ENCODE results near the gene SMAD5. TPM values are rescaled to one million over a fixed set of nuclear protein-coding genes. Genes with fewer than 3 reads are reported as not detected.

Gene SMAD5
- total and polyA plus RNA-seq, 2 of the 13 experiments (the other 11 are each of a cell fraction or from before 2014, with no cell fraction given), result 27.2 to 48.5 TPM

DNA sequence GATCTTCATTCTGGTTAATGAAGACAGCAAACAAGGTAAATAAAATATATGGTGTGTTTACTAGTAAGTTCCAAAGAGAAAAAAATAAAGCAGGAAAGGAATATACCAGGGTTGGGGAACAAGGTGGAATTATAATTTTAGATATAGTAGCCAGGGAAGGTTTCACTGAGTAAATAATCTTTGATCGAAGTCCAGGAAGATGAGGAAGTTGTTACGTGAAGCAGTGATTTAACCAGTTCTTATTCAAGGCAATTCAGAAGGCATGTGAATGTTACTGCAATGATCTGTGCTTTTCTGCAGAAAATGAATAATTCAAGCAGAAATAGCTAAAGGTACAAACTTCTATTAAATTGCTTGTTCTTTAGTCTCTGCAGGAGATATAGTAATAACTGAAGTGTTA lies 54.2 kb downstream of the SMAD5 start:
- in situ Hi-C loops (cut with HindIII; ENCODE audit: extremely low pct_ligation_motif_present, low pct_unique_long_range_greater_than_20kb), result no loop called here
- CTCF ChIA-PET (ENCODE audit: low intra/inter-chr PET ratio, low total read pairs), result no interaction called here

DNA sequence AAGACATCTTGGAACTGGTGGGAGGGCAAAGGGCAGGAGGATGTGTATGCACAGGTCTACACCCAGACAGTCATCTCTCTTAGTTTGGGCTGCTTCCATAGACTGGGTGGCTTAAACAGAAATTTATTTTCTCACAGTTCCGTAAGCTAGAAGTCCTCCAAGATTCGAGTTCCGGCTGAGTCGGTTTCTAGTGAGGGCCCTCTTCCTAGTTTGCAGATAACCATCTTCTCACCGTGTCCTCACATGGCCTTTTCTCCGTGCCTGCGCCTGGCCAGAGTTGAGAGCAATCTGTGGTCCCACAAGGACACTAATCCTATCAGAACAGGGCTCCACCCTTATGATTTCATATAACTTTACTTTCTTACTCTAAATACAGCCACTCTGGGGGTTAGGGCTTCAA lies 56.2 kb downstream of the SMAD5 start:
- ATAC-seq, result no peak
- WGBS (ENCODE audit: low lambda C conversion rate), result 98% methylated on average over 7 of the region's 7 CpGs
- TF ChIP-seq ZNF646 (CRISPR knock-in tag; IDR thresholded peaks at IDR 0.05), result no peak
- no peak for TF ChIP-seq DNMT1 (CRISPR knock-in tag; IDR thresholded peaks at IDR 0.05)
- no peak for TF ChIP-seq CCDC6 (CRISPR knock-in tag; IDR thresholded peaks at IDR 0.05)
- TF ChIP-seq, protein P1, sequence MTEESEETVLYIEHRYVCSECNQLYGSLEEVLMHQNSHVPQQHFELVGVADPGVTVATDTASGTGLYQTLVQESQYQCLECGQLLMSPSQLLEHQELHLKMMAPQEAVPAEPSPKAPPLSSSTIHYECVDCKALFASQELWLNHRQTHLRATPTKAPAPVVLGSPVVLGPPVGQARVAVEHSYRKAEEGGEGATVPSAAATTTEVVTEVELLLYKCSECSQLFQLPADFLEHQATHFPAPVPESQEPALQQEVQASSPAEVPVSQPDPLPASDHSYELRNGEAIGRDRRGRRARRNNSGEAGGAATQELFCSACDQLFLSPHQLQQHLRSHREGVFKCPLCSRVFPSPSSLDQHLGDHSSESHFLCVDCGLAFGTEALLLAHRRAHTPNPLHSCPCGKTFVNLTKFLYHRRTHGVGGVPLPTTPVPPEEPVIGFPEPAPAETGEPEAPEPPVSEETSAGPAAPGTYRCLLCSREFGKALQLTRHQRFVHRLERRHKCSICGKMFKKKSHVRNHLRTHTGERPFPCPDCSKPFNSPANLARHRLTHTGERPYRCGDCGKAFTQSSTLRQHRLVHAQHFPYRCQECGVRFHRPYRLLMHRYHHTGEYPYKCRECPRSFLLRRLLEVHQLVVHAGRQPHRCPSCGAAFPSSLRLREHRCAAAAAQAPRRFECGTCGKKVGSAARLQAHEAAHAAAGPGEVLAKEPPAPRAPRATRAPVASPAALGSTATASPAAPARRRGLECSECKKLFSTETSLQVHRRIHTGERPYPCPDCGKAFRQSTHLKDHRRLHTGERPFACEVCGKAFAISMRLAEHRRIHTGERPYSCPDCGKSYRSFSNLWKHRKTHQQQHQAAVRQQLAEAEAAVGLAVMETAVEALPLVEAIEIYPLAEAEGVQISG (CRISPR knock-in tag; IDR thresholded peaks at IDR 0.05), result no peak

More for the DNA sequence above, 54.2 kb downstream of the SMAD5 start:
- Histone ChIP-seq H3K9me3 (ENCODE audit: low read length) (no peaks in the 10 kb centered on the region), H3K4me1 (ENCODE audit: insufficient read depth, low read length) (peaks cover 29% of the 10 kb centered on the region), H3K9ac (ENCODE audit: insufficient read depth, low read depth, low read length) (no peak overlapping the region), H3K36me3 (replicated peaks in 1 of 2; ENCODE audit: control insufficient read depth in 1 of 2, insufficient read depth in 2 of 2, low read length in 2 of 2) (peaks cover 0 to 3% of the 10 kb centered on the region in 2 experiments; a peak in 2 of 5 replicates), H3K4me2 (ENCODE audit: low read depth, low read length) (no peak overlapping the region), H3K27me3 (ENCODE audit: control insufficient read depth in 1 of 2, insufficient read depth in 2 of 2, low read length in 2 of 2) (no peaks in the 10 kb centered on the region), H3K27ac (ENCODE audit: extremely low read length, insufficient read depth, low read length) (no peak overlapping the region), H2AFZ (ENCODE audit: low read length) (no peak overlapping the region), H4K20me1 (ENCODE audit: insufficient read depth, low read length) (no peaks in the 10 kb centered on the region), H3K4me3 (replicated peaks in 1 of 3; ENCODE audit: insufficient read depth in 1 of 3, low read depth in 2 of 3, low read length in 3 of 3) (no peak overlapping the region), H3K79me2 (ENCODE audit: insufficient read depth, low read length) (no peaks in the 10 kb centered on the region)
- intact Hi-C loops (cut with micrococcal nuclease; ENCODE audit: unreplicated experiment), result no loop called here
- BruUV-seq (replicated peaks), result no TSS peak
- no peak for ATAC-seq
- no peak for FAIRE-seq
- TF ChIP-seq FLYWCH1 (CRISPR knock-in tag; IDR thresholded peaks at IDR 0.05), result no peak
- no peak for DNase-seq (ENCODE audit: low spot score)
- 92% methylated on average over 2 of the region's 2 CpGs for WGBS (ENCODE audit: low lambda C conversion rate)
- POLR2A ChIA-PET, result no interaction called here

More for the DNA sequence above, 56.2 kb downstream of the SMAD5 start:
- Histone ChIP-seq H3K9ac (ENCODE audit: insufficient read depth, low read depth, low read length) (no peak overlapping the region), H3K4me1 (ENCODE audit: insufficient read depth, low read length) (peaks cover 37% of the 10 kb centered on the region), H3K27me3 (ENCODE audit: control insufficient read depth in 1 of 2, insufficient read depth in 2 of 2, low read length in 2 of 2) (peaks cover 0 to 6% of the 10 kb centered on the region in 2 experiments; a peak in 2 of 5 replicates), H3K79me2 (ENCODE audit: insufficient read depth, low read length) (no peaks in the 10 kb centered on the region), H3K36me3 (replicated peaks in 1 of 2; ENCODE audit: control insufficient read depth in 1 of 2, insufficient read depth in 2 of 2, low read length in 2 of 2) (peaks cover 0 to 3% of the 10 kb centered on the region in 2 experiments; a peak in 2 of 5 replicates), H4K20me1 (ENCODE audit: insufficient read depth, low read length) (no peaks in the 10 kb centered on the region), H3K4me3 (replicated peaks in 1 of 3; ENCODE audit: insufficient read depth in 1 of 3, low read depth in 2 of 3, low read length in 3 of 3) (no peak overlapping the region), H2AFZ (ENCODE audit: low read length) (no peak overlapping the region), H3K4me2 (ENCODE audit: low read depth, low read length) (no peak overlapping the region), H3K27ac (ENCODE audit: extremely low read length, insufficient read depth, low read length) (no peak overlapping the region), H3K9me3 (ENCODE audit: low read length) (no peaks in the 10 kb centered on the region)
- intact Hi-C loops (cut with micrococcal nuclease; ENCODE audit: unreplicated experiment), result no loop called here
- BruUV-seq (replicated peaks), result no TSS peak
- DNase-seq (ENCODE audit: low spot score) (no peak), FAIRE-seq (no peak)
- CTCF ChIA-PET (ENCODE audit: low intra/inter-chr PET ratio, low total read pairs), result no interaction called here
- POLR2A ChIA-PET, result no interaction called here
- in situ Hi-C loops (cut with HindIII; ENCODE audit: extremely low pct_ligation_motif_present, low pct_unique_long_range_greater_than_20kb), result no loop called here

All from HepG2 (cell line).